ENCODE data around the gene NUTM2G.
"Not testable (repeated sequence)": the region's sequence is repeated elsewhere in the genome, so short reads cannot be mapped to it uniquely, and the experiment has no call there.

NUTM2G gene, protein sequence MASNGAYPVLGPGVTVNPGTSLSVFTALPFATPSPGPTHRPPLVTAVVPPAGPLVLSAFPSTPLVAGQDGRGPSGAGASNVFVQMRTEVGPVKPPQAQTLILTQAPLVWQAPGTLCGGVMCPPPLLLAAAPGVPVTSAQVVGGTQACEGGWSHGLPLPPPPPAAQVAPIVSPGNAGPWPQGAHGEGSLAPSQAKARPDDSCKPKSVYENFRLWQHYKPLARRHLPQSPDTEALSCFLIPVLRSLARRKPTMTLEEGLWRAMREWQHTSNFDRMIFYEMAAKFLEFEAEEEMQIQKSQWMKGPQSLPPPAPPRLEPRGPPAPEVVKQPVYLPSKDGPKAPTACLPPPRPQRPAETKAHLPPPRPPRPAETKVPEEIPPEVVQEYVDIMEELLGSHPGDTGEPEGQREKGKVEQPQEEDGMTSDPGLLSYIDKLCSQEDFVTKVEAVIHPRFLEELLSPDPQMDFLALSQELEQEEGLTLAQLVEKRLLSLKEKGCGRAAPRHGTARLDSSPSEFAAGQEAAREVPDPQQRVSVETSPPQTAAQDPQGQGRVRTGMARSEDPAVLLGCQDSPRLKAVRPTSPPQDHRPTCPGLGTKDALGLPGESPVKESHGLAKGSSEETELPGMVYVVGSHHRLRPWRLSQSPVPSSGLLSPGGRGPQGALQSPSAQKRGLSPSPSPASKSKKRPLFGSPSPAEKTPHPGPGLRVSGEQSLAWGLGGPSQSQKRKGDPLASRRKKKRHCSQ

DNA sequence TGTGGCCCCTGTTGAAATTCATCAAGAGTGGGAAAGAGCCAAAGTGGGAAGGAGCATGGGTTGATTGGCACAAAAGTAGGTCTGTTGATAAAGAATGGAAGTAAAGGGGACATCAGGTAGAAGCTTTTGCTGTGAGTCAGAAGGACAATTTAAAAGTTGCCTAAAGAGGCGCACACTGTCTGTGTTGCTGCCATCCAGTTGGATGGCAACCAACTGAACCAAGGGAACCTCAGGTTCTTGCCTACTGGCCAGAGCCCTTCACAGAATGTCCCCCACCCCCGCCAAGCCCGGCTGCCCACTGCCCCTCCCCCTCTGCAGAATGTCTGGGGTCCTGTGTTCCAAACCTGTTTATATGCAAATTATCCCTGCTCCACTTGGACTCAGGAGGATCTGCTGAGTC lies at the start of gene NUTM2G:
NUTM2G (plus strand) TSS at position 301 of the 400 bp plus-strand sequence. CDS start 182 bp downstream, outside the sequence.
- DNase-seq, ATAC-seq: not testable (repeated sequence)

DNA sequence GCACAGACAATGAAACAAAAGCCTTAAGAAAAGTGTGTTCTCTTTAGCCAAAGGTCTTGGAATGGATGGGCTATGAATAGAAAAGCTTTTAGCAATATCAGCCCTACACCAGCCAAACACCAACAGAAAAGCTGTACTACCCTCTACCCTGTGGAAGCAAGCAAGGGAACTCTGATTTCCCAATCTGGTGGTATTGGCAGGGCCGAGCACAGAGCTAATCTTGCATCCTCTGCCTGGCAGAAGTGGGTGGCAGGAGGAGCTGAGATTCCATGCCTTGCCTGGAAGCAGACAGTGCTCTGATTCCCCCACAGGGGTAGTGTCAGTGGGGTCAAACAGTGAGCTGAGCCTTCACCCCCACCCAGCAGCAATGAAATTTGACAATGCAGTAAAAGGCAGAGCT lies 44.7 kb upstream of the NUTM2G start:
- no peak for ATAC-seq
- DNase-seq, result no peak

DNA sequence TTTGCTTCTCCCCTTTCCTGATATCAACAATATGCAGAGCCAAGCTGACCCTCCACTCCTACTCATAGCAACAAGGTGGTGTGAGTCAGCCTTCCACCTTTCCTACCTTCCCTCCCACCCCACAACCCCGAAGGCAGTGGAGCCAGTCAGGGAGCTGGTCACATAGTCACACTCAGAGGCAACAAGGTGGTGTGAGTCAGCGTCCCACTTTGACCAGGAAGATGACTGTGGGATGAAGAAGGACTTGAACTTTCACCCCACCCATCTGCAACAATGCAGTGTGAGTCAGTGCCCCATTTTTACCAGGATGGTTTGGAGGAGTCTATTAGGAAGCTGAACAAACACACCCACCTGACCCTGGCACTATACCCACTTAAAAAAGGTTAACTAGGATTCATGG lies 44.2 kb upstream of the NUTM2G start:
- ATAC-seq (peak; percentile 40), DNase-seq (no peak)

DNA sequence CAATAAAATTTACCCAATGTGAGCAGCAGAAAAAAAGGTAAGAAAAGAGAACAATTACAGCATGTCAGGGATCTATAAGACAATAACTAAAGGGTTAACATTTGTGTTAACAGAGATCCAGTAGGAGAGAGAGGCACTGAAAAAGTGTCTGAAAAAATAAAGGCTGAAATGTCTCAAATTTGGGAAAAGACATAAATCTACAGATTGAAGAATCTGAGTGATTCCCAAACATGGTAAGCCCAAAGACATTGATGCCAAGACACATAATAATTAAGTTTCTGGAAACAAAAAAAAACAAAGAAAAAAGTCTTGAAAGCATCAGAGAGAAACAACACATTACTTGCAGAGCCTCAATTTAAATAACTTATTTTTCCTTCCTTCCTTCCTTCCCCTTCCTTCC lies 43.2 kb upstream of the NUTM2G start:
- DNase-seq, result no peak
- no peak for ATAC-seq

DNA sequence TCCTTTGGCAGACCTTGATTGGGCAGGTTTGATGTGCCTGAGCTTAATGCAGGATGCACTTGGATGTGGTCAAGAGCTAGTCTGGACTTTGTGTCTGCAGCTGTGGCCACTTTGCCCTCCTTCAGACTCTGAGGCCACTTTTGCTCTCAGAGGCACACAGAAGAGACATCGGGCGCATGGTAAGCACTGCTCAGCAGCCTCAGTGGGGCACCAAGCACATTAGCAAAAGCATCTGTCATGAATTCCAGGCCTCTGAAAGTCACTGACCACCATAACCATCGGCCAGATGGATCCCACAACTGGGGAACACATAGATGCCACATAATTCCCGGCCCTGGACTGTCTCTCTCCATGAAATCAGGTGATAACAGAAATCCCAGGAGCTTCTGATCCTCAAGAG lies 40.1 kb upstream of the NUTM2G start:
- ATAC-seq (no peak), DNase-seq (no peak)

DNA sequence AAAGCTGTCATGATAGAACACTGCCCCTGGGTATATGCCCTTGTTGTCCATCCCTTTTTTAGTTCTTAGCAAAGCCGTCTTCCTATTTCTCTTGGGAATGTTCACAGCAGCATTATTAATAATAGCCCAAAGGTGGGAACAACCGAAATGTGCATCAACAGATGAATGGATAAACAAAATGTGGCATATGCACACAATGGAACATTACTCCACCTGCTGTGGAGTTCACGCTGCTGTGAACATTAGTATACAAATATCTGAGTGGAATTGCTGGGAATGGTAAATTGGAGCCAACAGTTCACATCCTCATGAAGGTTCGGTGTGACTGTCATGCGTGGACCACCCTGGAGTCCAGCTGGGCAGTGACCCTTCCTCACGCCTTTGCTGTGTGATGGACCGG lies 36.5 kb upstream of the NUTM2G start:
- no peak for DNase-seq

DNA sequence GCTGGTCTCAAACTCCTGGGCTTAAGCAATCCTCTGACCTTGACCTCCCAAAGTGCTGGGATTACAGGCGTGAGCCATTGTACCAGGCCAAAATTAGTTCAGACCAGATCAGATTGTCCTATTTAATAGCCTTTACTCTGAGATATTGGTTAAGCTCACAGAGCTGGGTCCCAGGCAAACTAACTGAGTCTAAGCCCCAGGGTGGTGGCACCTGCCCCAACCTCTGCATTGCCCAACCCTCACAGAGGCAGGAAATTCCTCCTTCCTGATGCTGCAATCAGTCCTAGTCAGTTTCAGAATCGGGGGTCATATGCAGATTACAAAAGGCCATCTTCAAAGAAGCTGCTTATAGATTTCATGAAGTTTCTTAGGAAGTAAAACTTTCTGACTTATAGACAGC lies 28.6 kb upstream of the NUTM2G start:
- not testable (repeated sequence) for DNase-seq

More for the DNA sequence above, 36.5 kb upstream of the NUTM2G start:
- ATAC-seq, result no peak

DNA sequence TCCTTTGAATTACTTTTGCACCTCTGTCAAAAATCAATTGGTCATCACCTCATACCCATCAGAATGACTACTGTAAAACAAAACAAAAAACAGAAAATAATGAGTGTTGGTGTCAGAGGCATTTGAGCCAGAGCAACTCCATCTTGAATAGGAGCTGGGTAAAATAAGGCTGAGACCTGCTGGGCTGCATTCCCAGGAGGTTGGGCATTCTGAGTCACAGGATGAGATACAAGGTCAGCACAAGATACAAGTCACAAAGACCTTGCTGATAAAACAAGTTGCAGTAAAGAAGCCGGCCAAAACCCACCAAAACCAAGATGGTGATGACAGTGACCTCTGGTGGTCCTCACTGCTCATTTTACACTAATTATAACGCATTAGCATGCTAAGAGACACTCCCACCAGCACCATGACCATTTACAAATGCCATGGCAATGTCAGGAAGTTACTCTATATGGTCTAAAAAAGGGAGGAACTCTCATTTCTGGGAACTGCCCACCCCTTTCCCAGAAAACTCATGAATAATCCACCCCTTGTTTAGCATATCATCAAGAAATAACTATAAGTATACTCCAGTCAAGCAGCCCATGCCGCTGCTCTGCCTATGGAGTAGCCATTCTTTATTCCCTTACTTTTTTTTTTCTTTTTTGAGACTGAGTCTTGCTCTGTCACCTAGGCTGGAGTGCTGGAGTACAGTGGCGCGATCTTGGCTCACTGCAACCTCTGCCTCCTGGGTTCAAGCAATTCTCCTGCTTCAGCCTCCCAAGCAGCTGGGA lies 23.5 kb upstream of the NUTM2G start:
- DNase-seq, ATAC-seq: not testable (repeated sequence)

More for the DNA sequence above, 28.6 kb upstream of the NUTM2G start:
- not testable (repeated sequence) for ATAC-seq

DNA sequence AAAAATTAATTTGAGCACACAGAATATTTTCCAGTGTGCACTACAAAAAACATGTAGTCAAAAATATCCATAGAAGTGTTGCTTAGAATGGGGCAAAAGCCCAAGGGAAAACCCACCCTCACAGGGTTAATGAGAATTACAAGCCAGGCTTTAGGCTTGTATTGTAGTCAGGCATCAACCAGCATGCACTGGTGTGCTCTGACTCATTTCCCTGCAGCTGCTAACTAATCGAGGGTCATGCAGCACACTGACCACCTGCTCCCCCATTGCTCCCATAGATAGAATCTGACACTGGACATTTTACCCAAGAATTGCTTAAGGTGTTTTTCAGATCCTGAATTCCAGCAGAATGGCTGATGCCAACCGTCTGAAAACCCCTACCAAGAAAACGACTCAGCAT lies 20.2 kb upstream of the NUTM2G start:
- ATAC-seq, DNase-seq: not testable (repeated sequence)

DNA sequence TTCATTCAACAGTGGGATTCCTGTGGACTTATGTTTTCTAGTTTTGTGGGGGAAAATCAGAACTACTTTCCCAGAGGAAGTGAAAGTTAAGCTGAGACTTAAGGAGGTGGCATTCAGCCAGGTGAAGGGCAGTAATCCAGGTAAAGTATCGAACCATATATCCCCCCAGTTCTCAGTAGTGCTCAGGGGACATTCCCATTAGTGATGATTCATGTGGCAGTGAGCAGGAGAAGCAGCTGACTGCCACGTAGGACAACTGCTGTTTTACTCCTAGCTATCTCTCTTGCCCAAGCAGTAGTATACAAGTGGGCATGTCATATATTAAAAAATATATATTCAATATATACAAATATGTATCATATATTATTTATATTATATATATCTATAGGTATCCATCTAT lies 13.1 kb upstream of the NUTM2G start:
- not testable (repeated sequence) for ATAC-seq, DNase-seq

DNA sequence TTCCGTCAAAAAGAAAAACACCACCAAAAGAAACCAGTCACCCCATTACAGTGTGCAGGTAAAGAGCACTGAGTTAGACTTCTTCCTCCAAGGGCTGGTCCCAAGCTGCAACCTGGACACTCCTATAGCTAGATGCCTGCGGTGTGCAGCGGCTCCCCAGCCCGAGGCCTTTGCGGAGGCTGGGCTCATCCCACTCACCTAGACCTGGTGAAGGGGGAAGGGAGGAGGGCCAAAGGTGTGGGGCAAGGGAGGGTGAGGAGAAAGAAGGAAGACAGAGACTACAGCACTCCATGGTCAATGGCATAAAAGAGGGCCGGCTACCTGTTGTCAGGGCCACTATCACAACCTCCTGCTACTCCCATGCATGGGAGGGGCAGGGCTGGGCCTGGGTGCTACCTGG lies 12.1 kb upstream of the NUTM2G start:
- not testable (repeated sequence) for ATAC-seq, DNase-seq

DNA sequence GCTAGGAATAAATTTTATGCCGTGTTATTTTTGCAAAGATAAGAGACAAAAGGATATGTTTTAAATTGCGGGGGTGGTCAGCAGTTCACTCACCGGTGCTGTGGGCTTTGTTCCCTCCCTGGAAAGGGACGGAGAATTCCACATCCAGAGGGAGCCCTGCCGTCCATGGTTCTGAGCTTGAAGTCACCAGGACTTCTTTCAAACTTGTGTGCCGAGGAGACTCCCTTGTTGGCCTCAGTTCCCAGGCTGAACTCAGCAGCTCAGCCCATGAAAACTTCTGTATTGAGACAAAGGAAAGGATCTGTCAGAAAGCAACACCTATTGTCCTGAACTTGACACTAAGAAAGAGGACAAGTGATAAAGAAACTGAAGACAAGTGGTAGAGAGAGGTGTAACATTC lies 10.1 kb upstream of the NUTM2G start:
- DNase-seq, ATAC-seq: not testable (repeated sequence)

DNA sequence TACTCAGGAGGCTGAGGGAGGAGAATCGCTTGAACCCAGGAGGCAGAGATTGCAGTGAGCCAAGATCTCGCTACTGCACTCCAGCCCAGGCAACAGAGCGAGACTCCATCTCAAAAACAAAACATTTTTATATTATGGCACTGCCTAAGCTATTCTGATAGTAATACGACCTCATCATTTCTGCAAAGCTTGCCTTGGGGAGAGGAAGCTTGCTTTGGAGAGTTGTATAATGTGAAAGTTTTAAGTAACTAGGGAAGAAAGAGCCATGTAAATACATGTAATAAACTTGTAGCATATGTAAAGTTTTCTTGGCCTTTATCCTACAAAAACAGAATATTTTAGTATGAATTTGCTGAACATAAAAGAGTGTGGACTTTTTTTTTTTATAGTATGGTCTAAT lies 7.8 kb upstream of the NUTM2G start:
- not testable (repeated sequence) for ATAC-seq, DNase-seq

DNA sequence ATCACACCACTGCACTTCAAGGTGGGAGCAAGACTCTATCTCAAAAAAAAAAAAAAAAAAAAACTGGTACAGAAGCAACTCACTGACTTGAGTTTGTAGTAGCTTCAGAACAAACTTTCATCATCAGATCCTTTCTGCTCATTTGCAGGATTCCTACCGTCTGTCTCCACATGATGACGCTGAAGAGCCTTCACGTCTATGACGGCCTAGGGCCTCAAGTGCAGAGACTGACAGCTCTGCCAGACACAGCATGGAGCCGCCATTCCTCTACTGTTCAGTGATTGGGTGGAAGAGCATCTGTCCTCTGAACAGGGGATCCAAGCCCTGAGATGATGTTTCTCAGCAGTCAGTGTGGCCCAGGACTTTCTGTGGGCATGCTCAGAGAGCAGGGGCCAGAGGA lies 3.1 kb upstream of the NUTM2G start:
- not testable (repeated sequence) for ATAC-seq, DNase-seq

DNA sequence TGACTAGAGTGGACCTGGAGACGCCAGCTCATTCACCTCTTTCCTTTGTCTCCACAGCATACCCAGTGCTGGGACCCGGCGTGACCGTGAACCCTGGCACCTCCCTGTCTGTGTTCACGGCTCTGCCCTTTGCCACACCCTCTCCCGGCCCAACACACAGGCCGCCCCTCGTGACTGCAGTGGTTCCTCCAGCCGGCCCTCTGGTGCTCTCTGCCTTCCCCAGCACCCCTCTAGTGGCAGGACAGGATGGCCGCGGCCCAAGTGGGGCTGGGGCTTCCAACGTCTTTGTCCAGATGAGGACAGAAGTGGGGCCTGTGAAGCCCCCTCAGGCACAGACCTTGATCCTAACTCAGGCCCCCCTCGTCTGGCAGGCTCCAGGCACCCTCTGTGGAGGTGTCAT lies 3.0 kb downstream of the NUTM2G start:
- not testable (repeated sequence) for DNase-seq, ATAC-seq

DNA sequence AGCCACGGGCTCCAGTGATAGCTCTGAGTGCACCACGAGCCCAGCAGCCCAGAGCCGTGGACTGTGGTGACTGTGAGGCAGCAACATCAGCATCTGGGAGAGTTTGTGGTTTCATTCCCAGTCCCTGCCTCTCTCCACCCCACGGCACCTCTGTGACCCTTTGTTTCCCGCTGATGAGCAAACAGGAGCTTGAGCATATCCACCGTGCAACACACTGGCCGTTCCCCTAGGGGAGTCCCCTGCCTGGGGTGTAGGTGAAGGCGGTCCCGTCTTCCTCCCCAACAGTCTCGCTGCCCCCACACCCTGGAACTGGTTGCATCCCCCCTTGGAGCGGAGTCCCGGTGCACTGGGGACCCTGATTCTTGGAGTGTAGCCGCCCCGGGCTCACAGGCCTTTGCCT lies 5.5 kb downstream of the NUTM2G start:
- ATAC-seq, DNase-seq: not testable (repeated sequence)

DNA sequence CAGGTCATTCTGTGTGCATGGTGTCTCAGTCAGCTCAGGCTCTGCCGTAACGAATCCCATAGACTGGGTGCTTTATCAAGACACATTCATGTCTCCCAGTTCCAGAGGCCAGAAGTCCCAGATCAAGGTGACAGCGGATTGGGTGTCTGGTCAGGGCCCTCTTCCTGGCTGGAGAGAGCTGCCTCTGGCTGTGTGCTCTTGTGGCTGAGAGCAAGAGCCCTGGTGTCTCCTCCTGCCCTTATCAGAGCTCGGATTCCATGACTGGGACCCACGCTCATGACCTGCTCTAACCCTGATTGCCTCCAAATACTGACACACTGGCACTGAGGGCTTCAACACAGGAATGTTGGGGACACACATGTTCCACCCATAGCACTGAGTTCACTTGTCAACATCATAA lies 6.1 kb downstream of the NUTM2G start:
- not testable (repeated sequence) for DNase-seq, ATAC-seq

DNA sequence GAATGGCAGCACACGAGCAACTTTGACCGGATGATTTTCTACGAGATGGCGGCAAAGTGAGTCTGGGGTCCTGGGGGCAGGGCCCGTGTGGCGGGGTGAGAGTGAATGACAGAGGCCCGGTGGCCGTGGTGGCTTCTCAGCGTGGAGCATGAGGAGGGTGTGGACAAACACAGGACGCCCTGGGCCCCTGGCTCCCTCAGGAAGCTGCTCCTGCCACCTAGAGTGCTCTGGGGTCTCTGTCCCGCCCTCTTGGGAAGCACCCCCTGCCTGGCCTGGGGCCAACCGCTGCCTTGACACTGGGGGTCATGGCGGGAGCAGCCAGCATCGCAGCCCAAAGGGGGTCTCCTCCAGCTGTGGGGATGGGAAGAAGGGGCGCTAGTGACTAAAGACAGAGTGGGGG lies 6.8 kb downstream of the NUTM2G start:
- not testable (repeated sequence) for DNase-seq, ATAC-seq

DNA sequence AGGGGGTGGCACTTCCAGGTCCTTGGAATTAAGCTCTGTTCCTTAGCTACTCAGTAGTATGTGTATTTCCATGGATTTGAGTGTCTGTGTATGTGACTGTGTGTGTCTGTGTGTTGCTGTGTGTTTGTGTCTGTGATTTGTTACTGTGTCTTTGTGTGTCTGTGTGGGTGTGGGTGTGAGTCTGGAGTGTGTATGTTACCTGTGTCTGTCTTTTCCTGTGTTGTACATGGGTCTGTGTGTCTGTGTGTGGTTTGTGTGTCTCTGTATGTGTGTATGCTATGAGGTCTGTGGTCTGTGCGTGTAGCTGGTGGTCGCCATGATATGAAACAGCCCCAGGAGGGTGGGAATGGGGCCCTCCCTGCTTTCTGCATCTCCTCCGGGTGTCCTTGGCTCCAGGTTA lies 8.8 kb downstream of the NUTM2G start:
- not testable (repeated sequence) for DNase-seq, ATAC-seq

DNA sequence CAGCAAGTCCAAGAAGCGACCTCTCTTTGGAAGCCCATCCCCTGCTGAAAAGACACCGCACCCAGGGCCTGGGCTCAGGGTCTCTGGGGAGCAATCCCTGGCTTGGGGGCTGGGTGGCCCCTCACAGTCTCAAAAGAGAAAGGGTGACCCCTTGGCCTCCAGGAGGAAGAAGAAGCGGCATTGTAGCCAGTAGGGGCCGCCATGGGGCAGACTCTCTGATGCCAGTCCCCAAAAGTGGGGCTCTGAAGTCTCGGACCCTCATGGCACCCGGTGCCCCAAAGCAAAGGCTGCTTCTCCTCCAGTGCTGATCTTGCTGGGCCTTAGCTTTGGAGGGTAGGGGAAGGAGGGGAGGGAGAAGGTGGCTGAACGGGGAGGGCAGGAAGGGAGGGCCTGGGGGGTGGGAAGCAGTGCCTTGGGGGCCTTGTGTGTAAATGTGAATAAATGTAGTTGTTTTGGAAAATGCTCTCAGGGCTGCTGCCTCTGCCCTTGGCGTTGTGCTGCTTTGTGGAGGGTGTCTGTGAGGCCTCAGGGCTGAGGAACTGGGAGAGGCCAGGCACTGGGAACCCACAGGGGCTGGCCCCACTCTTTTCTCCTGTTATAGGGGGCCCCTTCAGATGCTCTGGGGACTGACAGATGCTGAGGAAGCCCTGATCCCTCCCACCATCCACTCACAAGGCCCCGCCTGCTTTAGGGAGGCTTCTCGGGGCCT lies 10.5 kb downstream of the NUTM2G start:
- not testable (repeated sequence) for DNase-seq, ATAC-seq

DNA sequence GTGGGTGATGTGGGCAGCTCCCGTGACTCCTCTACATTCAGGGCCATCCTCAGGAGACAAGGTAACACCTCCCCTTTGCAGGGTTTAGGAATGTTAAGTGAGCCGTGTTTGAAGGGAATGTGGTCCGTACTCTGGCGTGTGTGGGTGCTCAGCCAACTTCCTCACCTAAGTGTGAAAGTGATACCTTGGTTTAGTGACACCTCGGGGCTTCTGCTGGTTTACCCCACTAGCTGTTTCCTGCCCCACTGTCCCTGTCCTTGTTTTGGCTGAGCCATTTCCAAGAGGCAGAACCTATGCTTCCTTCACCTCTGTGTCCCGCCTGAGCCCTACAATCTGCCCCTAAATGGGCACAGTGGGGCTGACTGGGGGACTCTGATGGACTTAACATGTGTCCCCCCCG lies 12.3 kb downstream of the NUTM2G start:
- peak; percentile 39 for ATAC-seq
- not testable (repeated sequence) for DNase-seq
